Hematopoietic multipotent progenitor cell (in vitro differentiated cells): ENCODE measurements around the gene EPB41L4A. TPM values are rescaled to one million over a fixed set of nuclear protein-coding genes. Genes with fewer than 3 reads are reported as not detected.
"Not testable (repeated sequence)": the region's sequence is repeated elsewhere in the genome, so short reads cannot be mapped to it uniquely, and the experiment has no call there.

Experiments used
- DNase-seq, 3 donors: peaks; one replicate each; pipeline ENCODE4 v3.0.0-alpha.2; 2011 to 2015; ENCODE audit warnings: low read depth in 2 of 3, low spot score in 2 of 3
- total RNA-seq: library from RNA; depleted of rRNA; stranded (reverse); fragments of >200 nt; gene quantifications from one replicate; pipeline ENCODE4 v1.2.3, GENCODE V29; 2012

EPB41L4A gene
- total RNA-seq, 1 donor, result under 0.01 TPM

GRCh38 chr5:112219000-112219399, 200.1 kb downstream of the EPB41L4A start:
- DNase-seq, result no peak

GRCh38 chr5:112217843-112218579, 201.1 kb downstream of the EPB41L4A start:
- DNase-seq, result no peak

- no peak for DNase-seq
Measured at GRCh38 chr5:112216140-112216539, 202.9 kb downstream of the EPB41L4A start.

- peak in 2 of 3 donors; percentile 18 to 29 for DNase-seq
Measured at GRCh38 chr5:112210430-112211005, 208.6 kb downstream of the EPB41L4A start.

- DNase-seq, result peak in 2 of 3 donors; percentile 26 to 59
Measured at GRCh38 chr5:112208699-112209615, 210.1 kb downstream of the EPB41L4A start.

- not testable (repeated sequence) for DNase-seq
Measured at GRCh38 chr5:112208195-112208594, 210.9 kb downstream of the EPB41L4A start.

GRCh38 chr5:112205846-112206245, 213.2 kb downstream of the EPB41L4A start:
- DNase-seq, result no peak

- no peak for DNase-seq
Measured at GRCh38 chr5:112203229-112203628, 215.8 kb downstream of the EPB41L4A start.

- no peak for DNase-seq
Measured at GRCh38 chr5:112202694-112203093, 216.4 kb downstream of the EPB41L4A start.

GRCh38 chr5:112201141-112201540, 217.9 kb downstream of the EPB41L4A start:
- no peak for DNase-seq

- DNase-seq, result no peak
Measured at GRCh38 chr5:112200131-112200530, 218.9 kb downstream of the EPB41L4A start.

- DNase-seq, result no peak
Measured at GRCh38 chr5:112196584-112196983, 222.5 kb downstream of the EPB41L4A start.

GRCh38 chr5:112195924-112196323, 223.2 kb downstream of the EPB41L4A start:
- no peak for DNase-seq

GRCh38 chr5:112192866-112193265, 226.2 kb downstream of the EPB41L4A start:
- no peak for DNase-seq

GRCh38 chr5:112192072-112192471, 227.0 kb downstream of the EPB41L4A start:
- no peak for DNase-seq

GRCh38 chr5:112189391-112189790, 229.7 kb downstream of the EPB41L4A start:
- no peak for DNase-seq

- DNase-seq, result peak in 2 of 3 donors; percentile 28 to 68
Measured at GRCh38 chr5:112186401-112186990, 232.6 kb downstream of the EPB41L4A start.

- no peak for DNase-seq
Measured at GRCh38 chr5:112183874-112184273, 235.2 kb downstream of the EPB41L4A start.

GRCh38 chr5:112183103-112183711, 235.9 kb downstream of the EPB41L4A start:
- no peak for DNase-seq

GRCh38 chr5:112179290-112179689, 239.8 kb downstream of the EPB41L4A start:
- DNase-seq, result no peak
